LHCN-M2 (cell line): ENCODE data around the gene LRIG3. TPM values are rescaled to one million over a fixed set of nuclear protein-coding genes. Genes with fewer than 3 reads are reported as not detected.
"Not testable (repeated sequence)": the region's sequence is repeated elsewhere in the genome, so short reads cannot be mapped to it uniquely, and the experiment has no call there.

Experiments used
- DNase-seq: peaks from one replicate; pipeline ENCODE4 v3.0.0-alpha.2; 2012; ENCODE audit warnings: low read depth
- polyA plus RNA-seq: library from polyadenylated mRNA; unstranded; fragments of >200 nt; gene quantifications from one replicate; pipeline ENCODE4 v1.2.1, GENCODE V29; 2012; ENCODE audit warnings: missing spikeins
- total RNA-seq: library from RNA; depleted of rRNA; stranded (reverse); fragments of >200 nt; gene quantifications from 2 replicates; pipeline ENCODE4 v1.2.3, GENCODE V29; 2014; rRNA removed

LRIG3 gene
- total RNA-seq = 8.8 and 11.5 TPM in 2 replicates
- polyA plus RNA-seq = 2.8 TPM

- DNase-seq = peak; percentile 88
Observed at GRCh38 chr12:58920102-58920960, at the start of gene LRIG3. Gene LRIG3 (minus strand): TSS chr12:58920504. CDS start chr12:58920235, 269 bp downstream.

- no peak for DNase-seq
Observed at GRCh38 chr12:58969237-58969636, 48.9 kb upstream of the LRIG3 start.

- no peak for DNase-seq
Observed at GRCh38 chr12:58967561-58967960, 47.3 kb upstream of the LRIG3 start.

- DNase-seq = peak; percentile 26
Observed at GRCh38 chr12:58966939-58967338, 46.6 kb upstream of the LRIG3 start.

GRCh38 chr12:58965568-58965967 lies 45.3 kb upstream of the LRIG3 start:
- DNase-seq = no peak

GRCh38 chr12:58963844-58964243 lies 43.5 kb upstream of the LRIG3 start:
- no peak for DNase-seq

GRCh38 chr12:58961906-58962305 lies 41.6 kb upstream of the LRIG3 start:
- DNase-seq = no peak

- no peak for DNase-seq
Observed at GRCh38 chr12:58961166-58961565, 40.9 kb upstream of the LRIG3 start.

GRCh38 chr12:58959639-58960300 lies 39.5 kb upstream of the LRIG3 start:
- DNase-seq = no peak

- no peak for DNase-seq
Observed at GRCh38 chr12:58957298-58957697, 37.0 kb upstream of the LRIG3 start.

- no peak for DNase-seq
Observed at GRCh38 chr12:58955849-58956248, 35.5 kb upstream of the LRIG3 start.

- DNase-seq = no peak
Observed at GRCh38 chr12:58954002-58954401, 33.7 kb upstream of the LRIG3 start.

GRCh38 chr12:58950739-58951100 lies 30.4 kb upstream of the LRIG3 start:
- DNase-seq = no peak

- DNase-seq = not testable (repeated sequence)
Observed at GRCh38 chr12:58949954-58950738, 29.8 kb upstream of the LRIG3 start.

- no peak for DNase-seq
Observed at GRCh38 chr12:58943079-58943478, 22.8 kb upstream of the LRIG3 start.

- DNase-seq = no peak
Observed at GRCh38 chr12:58942345-58942744, 22.0 kb upstream of the LRIG3 start.

GRCh38 chr12:58939399-58940100 lies 19.2 kb upstream of the LRIG3 start:
- no peak for DNase-seq

- DNase-seq = no peak
Observed at GRCh38 chr12:58938440-58938839, 18.1 kb upstream of the LRIG3 start.

- no peak for DNase-seq
Observed at GRCh38 chr12:58934528-58934927, 14.2 kb upstream of the LRIG3 start.

- no peak for DNase-seq
Observed at GRCh38 chr12:58932806-58933681, 12.7 kb upstream of the LRIG3 start.

- no peak for DNase-seq
Observed at GRCh38 chr12:58931518-58931917, 11.2 kb upstream of the LRIG3 start.
